Cortex of kidney (tissue), 1 donor: ENCODE results near the gene FDPS.

Experiments
- DNase-seq: peaks from one replicate; lab custom pipeline; 2025; lab: John Stamatoyannopoulos, UW

FDPS gene

GRCh38 chr1:155308493-155309422, at the start of gene FDPS:
TSS of gene FDPS (plus strand) at chr1:155308866. CDS start at chr1:155309790, 924 bp downstream.
- peak; percentile 65 for DNase-seq

DNA sequence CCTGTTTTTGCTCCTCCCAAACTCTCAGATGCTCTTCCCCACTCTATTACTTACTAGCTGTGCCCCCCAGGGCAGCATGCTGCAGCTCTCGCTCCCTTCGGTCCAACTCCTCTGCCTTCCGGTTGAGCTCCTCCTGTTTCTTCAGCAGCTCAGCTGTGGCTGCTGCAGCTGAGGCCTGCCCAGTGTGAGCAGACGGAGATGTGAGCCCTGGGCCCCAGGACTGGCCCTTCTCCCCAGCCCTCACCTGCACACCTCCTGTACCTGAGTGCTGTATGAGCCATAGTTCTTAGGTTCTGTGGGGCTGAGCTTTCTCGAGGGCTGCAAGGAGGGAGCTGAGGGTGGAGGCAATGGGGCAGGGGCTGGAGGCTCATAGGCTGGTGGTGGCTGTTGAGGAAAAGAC, 48.4 kb upstream of the FDPS start:
- DNase-seq, result no peak

DNA sequence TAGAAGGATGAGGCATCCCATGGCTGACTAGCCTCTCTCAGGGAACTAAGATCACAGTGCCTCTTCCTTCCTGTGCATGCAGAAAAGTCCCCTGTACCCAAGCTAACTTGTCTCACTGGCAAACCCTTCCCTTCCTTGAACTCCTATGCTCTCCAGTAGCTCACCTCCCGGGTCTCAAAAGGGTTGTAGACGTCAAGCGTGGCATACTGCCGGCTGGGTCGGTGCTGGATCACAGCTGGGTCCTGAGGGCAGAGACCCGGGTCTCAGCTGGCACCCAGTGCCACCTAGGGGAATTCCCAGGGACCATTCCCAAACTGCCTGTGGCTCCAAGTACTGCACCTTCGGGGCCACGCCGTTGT, 47.2 kb upstream of the FDPS start:
- no peak for DNase-seq

DNA sequence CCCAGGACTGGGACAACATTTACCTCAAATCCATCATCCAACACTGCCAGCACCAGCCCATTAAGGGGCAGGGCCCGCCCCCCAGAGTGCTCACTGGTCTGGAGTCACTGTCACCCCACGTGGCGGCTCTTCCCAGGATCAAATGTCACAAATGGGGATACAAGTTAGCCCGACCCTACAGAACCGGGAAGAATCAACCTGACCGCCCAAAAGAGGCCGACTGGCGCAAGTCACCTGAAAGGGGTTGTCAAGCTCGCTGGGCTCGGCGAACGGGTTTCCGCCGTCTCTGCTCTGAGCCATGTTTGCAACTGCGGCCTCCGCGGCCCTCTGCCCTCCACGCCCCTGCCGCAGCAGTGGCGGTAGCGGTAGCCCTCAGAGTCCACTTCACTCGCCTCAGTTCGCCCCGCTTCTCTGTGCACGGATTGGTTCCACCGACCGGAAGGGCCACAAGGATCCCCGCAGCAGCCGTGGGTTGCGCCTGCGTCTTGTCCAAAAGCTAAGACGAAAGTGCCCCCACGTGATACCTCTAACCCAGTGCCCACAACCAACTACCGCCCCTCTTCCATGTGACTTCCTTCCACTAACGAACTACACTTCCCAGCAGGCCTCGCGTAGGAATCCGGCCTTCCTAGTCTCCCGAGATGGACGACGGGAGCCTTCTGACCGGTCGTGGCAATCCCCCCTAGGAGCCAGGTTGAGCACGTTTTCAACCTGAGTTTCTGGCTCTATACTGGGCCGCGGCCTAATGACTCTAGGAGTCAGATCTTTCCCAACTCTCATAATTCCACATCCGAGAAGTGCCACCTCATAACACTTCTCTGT, 46.6 kb upstream of the FDPS start, which contains the start of gene SCAMP3:
Gene SCAMP3 (minus strand): TSS at position 509 of the 822 bp plus-strand sequence. CDS start 209 bp downstream, at position 300.
- DNase-seq, result no peak

DNA sequence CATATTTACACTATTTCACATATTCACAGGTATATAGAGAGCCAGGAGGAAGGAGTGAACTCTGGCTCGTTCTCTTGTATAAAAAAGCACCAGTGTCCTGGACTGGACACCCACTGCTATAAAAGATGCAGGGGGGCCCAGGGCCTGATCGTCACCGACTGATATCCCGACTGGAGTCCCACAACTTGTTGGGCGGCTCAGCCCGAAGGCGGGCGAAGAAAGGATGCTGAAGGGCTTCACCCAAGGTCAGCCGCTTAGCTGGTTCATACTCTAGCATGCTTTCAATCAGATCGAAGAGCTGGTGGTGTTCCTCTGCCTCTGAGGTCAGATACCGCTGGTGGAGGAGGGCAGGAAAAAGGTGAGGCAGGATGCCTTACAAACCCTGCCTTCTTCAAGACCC, 45.6 kb upstream of the FDPS start:
- DNase-seq, result no peak

- DNase-seq, result no peak
Observed at GRCh38 chr1:155266553-155266952, 42.1 kb upstream of the FDPS start.

DNA sequence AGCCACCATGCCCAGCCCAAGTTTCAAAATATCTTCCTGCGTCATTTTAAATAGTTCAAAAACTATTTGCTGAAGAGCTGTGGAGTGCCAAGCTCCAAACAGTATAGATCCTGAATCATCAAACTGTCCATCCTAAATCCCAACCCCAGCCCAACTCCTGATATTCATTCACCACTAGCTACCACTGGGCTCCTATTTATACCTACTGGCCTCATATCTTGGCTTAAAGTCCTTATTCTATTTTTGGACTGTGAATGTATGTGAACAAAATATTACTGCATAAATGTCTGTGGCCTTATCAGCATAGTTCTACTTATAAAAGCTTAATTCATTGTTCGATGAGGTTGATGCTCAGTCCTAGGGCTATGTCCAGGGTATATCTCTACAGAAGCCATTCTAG, 41.3 kb upstream of the FDPS start:
- no peak for DNase-seq

DNA sequence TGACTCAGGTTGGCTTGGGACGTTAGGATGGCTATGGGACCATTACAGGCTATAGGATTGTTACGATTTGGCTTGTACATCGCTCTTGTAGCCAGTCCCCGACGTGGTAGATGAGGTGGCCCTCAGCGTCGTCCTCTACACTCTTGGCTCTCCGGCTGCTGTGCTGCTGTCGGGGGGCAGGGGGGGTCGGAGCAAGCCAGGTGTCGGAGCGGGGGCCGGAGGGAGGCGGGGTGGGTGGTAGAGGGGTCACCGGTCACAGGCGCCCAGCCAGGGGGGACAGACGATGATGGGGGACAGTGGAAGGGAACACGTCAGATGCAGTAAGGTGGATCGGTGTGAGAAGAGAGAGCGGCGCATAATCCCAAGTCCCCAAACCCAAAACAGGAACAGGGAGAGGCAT, 40.0 kb upstream of the FDPS start:
- no peak for DNase-seq

- DNase-seq, result no peak
Observed at GRCh38 chr1:155269381-155269780, 39.3 kb upstream of the FDPS start.

DNA sequence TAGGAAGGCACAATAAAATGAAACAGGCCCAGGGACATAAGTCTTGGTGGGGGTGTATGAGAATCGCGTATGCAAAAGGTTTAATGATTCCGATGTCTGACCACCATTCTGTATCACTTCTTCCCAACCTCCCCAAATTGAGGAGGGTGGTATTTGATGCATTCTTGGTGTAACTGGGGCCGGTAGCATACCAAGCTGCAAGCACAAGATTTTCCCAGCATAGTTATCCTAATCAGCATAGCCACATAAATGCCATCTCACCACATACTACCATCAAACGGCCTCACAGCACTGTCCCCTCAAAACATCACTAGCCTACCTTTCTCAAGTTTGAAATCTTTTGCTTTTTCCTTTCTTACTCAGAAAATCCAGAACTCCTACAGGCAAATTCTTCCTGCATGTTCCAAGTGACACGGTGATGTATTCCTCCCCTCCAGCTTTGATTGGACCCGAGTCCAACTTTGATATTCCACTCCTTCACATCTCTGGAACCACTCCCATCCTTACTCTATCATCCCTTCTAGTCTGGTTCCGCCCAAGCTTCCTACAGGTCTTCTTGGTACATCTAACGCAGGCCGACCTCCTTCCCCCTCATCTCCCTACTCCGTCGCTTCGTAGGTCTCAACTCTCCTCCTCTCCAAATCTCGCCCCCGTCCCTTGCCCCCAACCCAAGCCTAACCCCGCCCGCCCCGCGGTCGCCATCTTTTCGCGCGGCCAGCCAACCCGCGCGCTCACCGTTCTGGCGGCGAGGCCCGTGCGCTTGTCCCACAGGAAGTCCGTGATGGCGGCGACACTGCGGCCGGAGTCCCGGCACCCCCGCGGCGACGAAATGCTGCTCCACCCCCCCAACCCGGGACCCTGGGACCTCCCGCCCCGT, 36.0 kb upstream of the FDPS start:
- no peak for DNase-seq

GRCh38 chr1:155273343-155274245, 35.1 kb upstream of the FDPS start, which contains the start of gene CLK2:
TSS of gene CLK2 (minus strand) at chr1:155273504. CDS start at chr1:155270977, 2,527 bp downstream.
- DNase-seq, result peak; percentile 39

GRCh38 chr1:155277070-155277901, 31.4 kb upstream of the FDPS start, which contains the start of gene HCN3:
TSS of gene HCN3 (plus strand) at chr1:155277463. CDS start at chr1:155277591, 128 bp downstream.
- peak; percentile 51 for DNase-seq

DNA sequence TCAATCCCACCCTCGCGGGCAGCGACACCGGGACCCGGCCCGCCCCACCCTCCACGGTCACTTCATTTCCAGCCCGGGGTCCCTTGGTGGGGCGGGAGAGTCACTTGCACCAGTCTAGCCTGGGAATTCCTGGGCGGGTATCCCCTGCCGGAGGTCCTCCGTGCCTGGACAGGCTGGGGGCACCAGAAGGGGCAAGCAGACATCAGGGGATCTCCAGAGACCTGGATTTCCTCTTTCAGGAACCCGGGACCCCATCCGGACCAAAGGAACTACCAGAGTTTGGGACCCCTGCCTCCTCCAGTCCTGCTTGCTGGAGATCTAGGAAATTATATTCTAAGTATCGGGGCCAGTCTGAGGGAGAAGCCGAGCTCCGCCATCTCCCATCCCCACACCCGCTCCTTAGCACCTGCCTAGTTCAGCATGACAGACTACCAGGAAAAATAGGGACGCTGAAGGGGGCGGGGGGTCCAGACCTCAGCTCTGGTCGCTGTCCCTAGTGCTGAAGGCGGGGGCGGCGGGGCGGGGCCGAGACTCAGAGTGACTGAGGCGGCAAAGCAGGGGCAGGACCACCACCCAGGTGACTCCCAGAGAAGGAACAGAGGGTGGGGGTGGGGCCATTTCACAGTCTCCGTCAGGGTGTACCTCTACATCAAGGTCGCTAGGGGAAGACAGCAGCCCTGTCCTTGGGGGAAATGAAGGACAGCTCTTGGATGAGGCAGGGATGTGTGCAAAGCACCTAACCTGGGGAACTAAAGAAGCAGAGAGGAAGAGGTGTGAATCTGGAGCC, 30.6 kb upstream of the FDPS start:
- no peak for DNase-seq

DNA sequence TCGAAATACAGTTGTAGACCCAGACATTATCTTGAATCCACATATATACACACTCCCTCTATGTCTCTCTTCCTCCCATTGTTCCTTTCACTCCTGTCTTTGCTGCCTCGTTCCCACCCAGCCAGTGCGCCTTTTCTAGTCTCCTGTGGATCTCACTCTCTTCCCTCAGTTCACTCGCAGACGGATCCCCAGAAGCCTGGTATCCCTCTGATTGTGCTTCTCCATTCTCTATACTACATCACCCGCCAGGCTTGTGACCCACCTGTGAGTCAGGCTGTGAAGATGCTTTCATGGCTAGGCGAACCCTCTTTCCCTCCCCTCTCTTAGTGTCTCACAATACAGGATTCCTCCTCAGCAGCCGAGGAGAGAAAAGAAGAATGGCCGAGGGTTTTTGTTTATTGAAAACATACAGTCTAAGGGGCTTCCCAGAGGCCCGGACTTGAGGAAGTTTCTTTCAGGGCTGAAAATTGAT, 29.9 kb upstream of the FDPS start:
- DNase-seq, result no peak

GRCh38 chr1:155279268-155279667, 29.4 kb upstream of the FDPS start:
- DNase-seq, result no peak

- no peak for DNase-seq
Observed at GRCh38 chr1:155282488-155283091, 26.1 kb upstream of the FDPS start.

DNA sequence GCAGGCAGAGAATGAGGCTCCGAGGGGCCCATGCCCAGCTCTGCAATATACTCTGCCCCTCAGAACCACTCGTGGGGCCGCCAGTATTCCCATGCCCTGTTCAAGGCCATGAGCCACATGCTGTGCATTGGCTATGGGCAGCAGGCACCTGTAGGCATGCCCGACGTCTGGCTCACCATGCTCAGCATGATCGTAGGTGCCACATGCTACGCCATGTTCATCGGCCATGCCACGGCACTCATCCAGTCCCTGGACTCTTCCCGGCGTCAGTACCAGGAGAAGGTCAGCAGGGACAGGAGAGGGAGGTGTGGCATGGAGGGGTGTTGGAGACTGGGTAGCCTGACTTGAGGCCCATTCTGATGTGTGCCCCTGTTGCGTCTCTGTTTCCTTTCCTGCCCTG, 24.2 kb upstream of the FDPS start:
- DNase-seq, result no peak

- DNase-seq, result no peak
Observed at GRCh38 chr1:155285063-155285462, 23.6 kb upstream of the FDPS start.
